GM12891 (cell line): ENCODE data around the gene ACP4.

Experiments used
- POLR2A ChIP-seq: IDR thresholded peaks from 2 replicates; pipeline ENCODE4 v1.6.1; 2011; ENCODE audit warnings: low read depth, low read length, control low read depth
- POLR2AphosphoS5 ChIP-seq: IDR thresholded peaks from 2 replicates; pipeline ENCODE4 v1.6.1; 2011; ENCODE audit warnings: low read depth, low read length, control low read depth
- TAF1 ChIP-seq: IDR thresholded peaks from 2 replicates; pipeline ENCODE4 v1.6.1; 2011; ENCODE audit warnings: low read depth, low read length, control low read depth

DNA sequence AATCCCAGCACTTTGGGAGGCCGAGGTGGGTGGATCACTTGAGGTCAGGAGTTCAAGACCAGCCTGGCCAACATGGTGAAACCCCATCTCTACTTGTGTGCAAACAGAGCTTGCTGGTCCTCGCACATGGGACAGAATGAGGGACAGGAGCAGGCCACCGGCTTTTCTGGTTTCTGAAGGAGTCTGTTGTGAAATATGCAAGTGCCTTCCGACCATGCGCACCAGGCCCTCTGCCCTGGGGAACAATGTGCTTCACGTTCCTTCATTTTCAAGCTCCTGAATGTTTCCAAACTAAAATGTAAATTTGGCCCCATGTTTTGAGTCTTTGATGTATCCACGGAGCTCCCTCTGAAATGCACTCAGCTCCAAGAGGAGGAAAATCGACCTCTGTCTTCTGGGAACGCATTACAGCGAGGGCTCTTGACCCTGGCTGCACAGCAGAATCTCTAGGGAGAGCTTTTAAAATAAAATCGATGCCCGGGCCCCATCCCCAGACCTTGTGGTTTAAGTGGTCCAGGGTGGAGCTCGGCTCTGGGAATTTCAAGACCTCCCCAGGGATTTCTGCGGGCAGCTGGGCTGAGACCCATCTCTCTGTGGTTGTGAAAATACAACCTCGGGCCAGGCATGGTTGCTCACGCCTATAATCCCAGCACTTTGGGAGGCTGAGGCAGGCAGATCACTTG lies 9.3 kb upstream of the ACP4 start:
- no peak for TF ChIP-seq POLR2A
- TF ChIP-seq POLR2AphosphoS5, result no peak
- TF ChIP-seq TAF1, result no peak
